RWPE1 (cell line): ENCODE data around the gene AGMO.
"Not testable (repeated sequence)": the region's sequence is repeated elsewhere in the genome, so short reads cannot be mapped to it uniquely, and the experiment has no call there.

Source experiments
- CTCF ChIA-PET: fragments of 350-600 bp; sonication (Branson Sonifier 250); formaldehyde crosslinking; extraction: SDS; loops from one replicate; lab custom pipeline; 2021; lab: Yijun Ruan, JAX
- POLR2A ChIA-PET: fragments of 400-600 bp; formaldehyde crosslinking; extraction: SDS; loops from one replicate; lab custom pipeline; 2020; ENCODE audit warnings: antibody characterized with exemption; ENCODE audit not compliant: low non-redundant PET; lab: Yijun Ruan, JAX
- DNase-seq: peaks from one replicate; pipeline ENCODE4 v3.0.0; 2012; ENCODE audit warnings: low spot score
- H3K27ac ChIP-seq: fragments of 450-650 bp; 2 replicates; pipeline ENCODE4 v1.5.1; 2017
- CTCF ChIP-seq: fragments of 450-650 bp; conservative IDR thresholded peaks from 2 replicates; pipeline ENCODE4 v1.5.1; 2017; ENCODE audit warnings: low read depth, mild to moderate bottlenecking

Gene AGMO

GRCh38 chr7:15308821-15309220 is 253.0 kb downstream of the AGMO start:
- no peak for TF ChIP-seq CTCF
- no peak for DNase-seq
- ChIA-PET POLR2A (no interaction called here), CTCF (interaction anchor here (0.6 kb wide), 1 partner anchor 15 kb away, joined by 3 read pairs; no protein-coding TSS in a partner anchor)
- no peak overlapping the region for H3K27ac ChIP-seq

- ChIA-PET CTCF (interaction anchor here (0.5 to 0.7 kb wide), 2 partner anchors 415 to 954 kb away, joined by 3 to 5 read pairs; no protein-coding TSS in a partner anchor), POLR2A (no interaction called here)
- no peak for TF ChIP-seq CTCF
- no peak overlapping the region for H3K27ac ChIP-seq
- DNase-seq, result no peak
Measured at GRCh38 chr7:15306296-15306695, 255.5 kb downstream of the AGMO start.

GRCh38 chr7:15305002-15305600 is 256.7 kb downstream of the AGMO start:
- peak; percentile 76 for TF ChIP-seq CTCF
- DNase-seq, result peak; percentile 17
- ChIA-PET POLR2A (no interaction called here), CTCF (interaction anchor here (0.6 kb wide), 1 partner anchor 720 kb away, joined by 3 read pairs; no protein-coding TSS in a partner anchor)
- no peak overlapping the region for H3K27ac ChIP-seq

- DNase-seq, result no peak
- TF ChIP-seq CTCF, result no peak
- H3K27ac ChIP-seq, result no peak overlapping the region
- POLR2A ChIA-PET, result no interaction called here
- CTCF ChIA-PET, result interaction anchor here (0.6 to 1.2 kb wide), 2 partner anchors 73 to 418 kb away, joined by 3 read pairs; no protein-coding TSS in a partner anchor
Measured at GRCh38 chr7:15303357-15303756, 258.5 kb downstream of the AGMO start.

- DNase-seq, H3K27ac ChIP-seq, POLR2A ChIA-PET: not testable (repeated sequence)
- CTCF ChIA-PET, result interaction anchor here (0.7 kb wide), 1 partner anchor 417 kb away, joined by 3 read pairs; no protein-coding TSS in a partner anchor
Measured at GRCh38 chr7:15300986-15301385, 260.8 kb downstream of the AGMO start.

- no peak for DNase-seq
- POLR2A ChIA-PET, result no interaction called here
- CTCF ChIA-PET, result no interaction called here
- TF ChIP-seq CTCF, result no peak
- no peak overlapping the region for H3K27ac ChIP-seq
Measured at GRCh38 chr7:15292138-15292537, 269.7 kb downstream of the AGMO start.

GRCh38 chr7:15291699-15292098 is 270.1 kb downstream of the AGMO start:
- POLR2A ChIA-PET, result no interaction called here
- no peak for DNase-seq
- no peak overlapping the region for H3K27ac ChIP-seq
- no peak for TF ChIP-seq CTCF
- CTCF ChIA-PET, result no interaction called here
